ENCODE data around the gene SIRPA.

The SIRPA gene

GRCh38 chr20:1958426-1958825 is 63.2 kb downstream of the SIRPA start:
- TF ChIP-seq CTCF (IDR thresholded peaks at IDR 0.05; ENCODE audit: low read depth, low read length), result no peak
- DNase-seq, result no peak
- Histone ChIP-seq H3K4me3 (ENCODE audit: low read depth, low read length) (no peak overlapping the region), H3K36me3 (no peaks in the 10 kb centered on the region), H3K27me3 (ENCODE audit: insufficient read depth, low read depth, severe bottlenecking) (no peaks in the 10 kb centered on the region), H3K27ac (no peak overlapping the region), H3K9me3 (ENCODE audit: severe bottlenecking) (no peaks in the 10 kb centered on the region)

GRCh38 chr20:1959156-1959555 is 63.9 kb downstream of the SIRPA start:
- no peaks in the 10 kb centered on the region for H3K9me3 ChIP-seq (ENCODE audit: severe bottlenecking)
- TF ChIP-seq CTCF (IDR thresholded peaks at IDR 0.05; ENCODE audit: low read depth, low read length), result no peak
- no peak for DNase-seq
- no peaks in the 10 kb centered on the region for H3K36me3 ChIP-seq
- no peaks in the 10 kb centered on the region for H3K27me3 ChIP-seq (ENCODE audit: insufficient read depth, low read depth, severe bottlenecking)
- H3K4me3 ChIP-seq (ENCODE audit: low read depth, low read length), result no peak overlapping the region
- H3K27ac ChIP-seq, result no peak overlapping the region

GRCh38 chr20:1961374-1961773 is 66.2 kb downstream of the SIRPA start:
- no peak overlapping the region for H3K27ac ChIP-seq
- no peaks in the 10 kb centered on the region for H3K27me3 ChIP-seq (ENCODE audit: insufficient read depth, low read depth, severe bottlenecking)
- H3K9me3 ChIP-seq (ENCODE audit: severe bottlenecking), result no peaks in the 10 kb centered on the region
- H3K4me3 ChIP-seq (ENCODE audit: low read depth, low read length), result no peak overlapping the region
- TF ChIP-seq CTCF (IDR thresholded peaks at IDR 0.05; ENCODE audit: low read depth, low read length), result no peak
- DNase-seq, result no peak
- H3K36me3 ChIP-seq, result no peaks in the 10 kb centered on the region

GRCh38 chr20:1964061-1964460 is 68.9 kb downstream of the SIRPA start:
- no peak overlapping the region for H3K27ac ChIP-seq
- H3K9me3 ChIP-seq (ENCODE audit: severe bottlenecking), result no peaks in the 10 kb centered on the region
- H3K27me3 ChIP-seq (ENCODE audit: insufficient read depth, low read depth, severe bottlenecking), result no peaks in the 10 kb centered on the region
- H3K36me3 ChIP-seq, result no peaks in the 10 kb centered on the region
- no peak for TF ChIP-seq CTCF (IDR thresholded peaks at IDR 0.05; ENCODE audit: low read depth, low read length)
- no peak overlapping the region for H3K4me3 ChIP-seq (ENCODE audit: low read depth, low read length)
- no peak for DNase-seq

- H3K9me3 ChIP-seq (ENCODE audit: severe bottlenecking), result no peaks in the 10 kb centered on the region
- H3K27me3 ChIP-seq (ENCODE audit: insufficient read depth, low read depth, severe bottlenecking), result no peaks in the 10 kb centered on the region
- H3K4me3 ChIP-seq (ENCODE audit: low read depth, low read length), result peak overlapping the region; percentile 50
- peak; percentile 57 for TF ChIP-seq CTCF (IDR thresholded peaks at IDR 0.05; ENCODE audit: low read depth, low read length)
- H3K36me3 ChIP-seq, result no peaks in the 10 kb centered on the region
- peak overlapping the region; percentile 78 for H3K27ac ChIP-seq
- DNase-seq, result peak; percentile 75
These were observed 69.6 kb downstream of the SIRPA start for GRCh38 chr20:1964659-1965405.
